Measurements from ENCODE around the gene SLC9A1. TPM values are rescaled to one million over a fixed set of nuclear protein-coding genes. Genes with fewer than 3 reads are reported as not detected.

Gene SLC9A1
- total RNA-seq, 1 donor from 2014 or later, result 37.7 TPM

DNA sequence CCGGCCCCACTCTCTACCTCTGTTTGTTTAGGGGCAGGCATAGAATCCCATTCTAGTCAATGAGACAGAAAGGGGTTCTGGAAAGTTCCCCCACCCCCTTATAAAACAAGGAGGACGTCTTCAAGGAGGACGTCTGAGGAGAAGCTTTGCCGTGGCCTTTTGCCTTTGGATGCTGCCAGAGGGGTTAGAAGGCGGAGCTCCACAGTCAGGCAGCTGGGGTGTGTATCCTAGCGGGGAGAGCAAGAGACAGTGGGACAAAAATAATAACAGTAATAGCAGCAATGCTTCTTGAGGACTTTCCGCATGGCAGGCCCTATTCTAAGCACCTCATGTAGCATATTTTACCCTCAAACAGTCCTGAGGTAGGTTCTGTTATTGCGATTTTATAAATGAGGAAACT is 94.0 kb downstream of the SLC9A1 start:
- Histone ChIP-seq H3K27me3 (ENCODE audit: control insufficient read depth, insufficient read depth, low read length) (peaks cover 18% of the 10 kb centered on the region), H3K36me3 (ENCODE audit: control insufficient read depth, insufficient read depth, low read length) (no peaks in the 10 kb centered on the region), H3K4me3 (ENCODE audit: low read depth, low read length) (no peak overlapping the region)
- TF ChIP-seq CTCF (IDR thresholded peaks at IDR 0.05; ENCODE audit: insufficient read depth, low read length, poor library complexity, severe bottlenecking), result no peak
- DNase-seq (ENCODE audit: low read depth), result no peak

GRCh38 chr1:27058966-27059669 is 95.8 kb downstream of the SLC9A1 start:
- Histone ChIP-seq H3K36me3 (ENCODE audit: control insufficient read depth, insufficient read depth, low read length) (no peaks in the 10 kb centered on the region), H3K4me3 (ENCODE audit: low read depth, low read length) (no peak overlapping the region), H3K27me3 (ENCODE audit: control insufficient read depth, insufficient read depth, low read length) (peaks cover 18% of the 10 kb centered on the region)
- no peak for DNase-seq (ENCODE audit: low read depth)
- no peak for TF ChIP-seq CTCF (IDR thresholded peaks at IDR 0.05; ENCODE audit: insufficient read depth, low read length, poor library complexity, severe bottlenecking)

DNA sequence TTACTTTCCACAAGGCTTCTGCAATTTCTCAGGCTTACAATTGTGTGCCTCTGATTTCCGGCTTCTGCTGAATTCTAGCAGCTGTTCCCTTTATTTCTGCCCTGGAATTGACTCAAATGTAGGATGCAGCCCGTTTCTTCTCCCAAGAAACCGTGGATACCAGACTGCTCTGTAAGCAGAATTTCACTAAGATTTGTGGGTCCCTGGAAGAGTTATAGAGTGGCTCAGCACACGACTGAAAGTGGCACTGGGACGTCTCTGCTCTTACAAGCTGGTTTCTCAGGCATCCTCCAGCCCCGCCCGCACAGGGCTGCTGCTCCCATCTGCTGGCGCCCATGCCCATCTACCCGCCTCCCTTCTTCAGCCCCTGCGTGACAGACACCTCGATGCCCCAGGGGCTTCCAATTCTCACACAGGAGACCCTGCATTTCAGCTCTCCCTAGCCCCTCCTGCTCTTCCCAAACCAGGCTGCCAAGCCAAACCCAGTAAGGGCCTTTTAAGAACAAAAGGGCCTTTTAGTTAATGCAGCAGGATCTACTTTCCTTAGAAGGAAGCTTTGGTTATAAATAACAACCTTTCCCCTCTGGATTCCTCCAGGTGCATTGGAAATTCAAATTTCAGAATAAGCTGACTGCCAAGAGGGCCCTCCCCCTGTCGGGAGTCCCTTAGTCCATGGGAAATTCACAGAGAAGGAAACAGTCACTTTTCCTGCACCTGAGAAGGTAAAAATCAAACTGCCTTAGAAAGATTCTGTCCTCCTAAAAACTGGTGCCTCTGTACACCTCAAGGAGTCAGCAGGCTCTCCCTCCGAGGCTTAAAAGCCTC is 96.9 kb downstream of the SLC9A1 start:
- Histone ChIP-seq H3K36me3 (ENCODE audit: control insufficient read depth, insufficient read depth, low read length) (no peaks in the 10 kb centered on the region), H3K4me3 (ENCODE audit: low read depth, low read length) (no peak overlapping the region), H3K27me3 (ENCODE audit: control insufficient read depth, insufficient read depth, low read length) (peaks cover 18% of the 10 kb centered on the region)
- no peak for TF ChIP-seq CTCF (IDR thresholded peaks at IDR 0.05; ENCODE audit: insufficient read depth, low read length, poor library complexity, severe bottlenecking)
- no peak for DNase-seq (ENCODE audit: low read depth)

DNA sequence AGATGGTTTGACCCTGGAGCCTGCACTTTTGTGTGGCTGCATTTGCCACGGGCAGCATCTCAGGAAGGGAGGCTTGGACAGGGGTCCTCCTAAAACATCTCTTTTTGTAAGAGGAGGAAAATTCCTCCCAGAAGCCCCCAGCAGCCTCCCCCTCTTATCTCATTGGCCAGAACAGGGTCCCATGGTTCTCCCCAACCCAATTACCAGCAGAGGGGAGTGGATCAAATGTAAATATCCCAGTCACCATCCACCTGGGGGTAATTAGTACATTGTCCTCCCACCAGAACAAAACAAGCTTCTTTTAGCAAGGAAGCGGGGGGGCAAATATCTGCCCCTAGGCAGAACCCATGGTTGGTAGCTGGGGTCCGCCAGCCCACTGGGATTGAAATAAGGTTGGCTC is 97.5 kb downstream of the SLC9A1 start:
- Histone ChIP-seq H3K36me3 (ENCODE audit: control insufficient read depth, insufficient read depth, low read length) (no peaks in the 10 kb centered on the region), H3K27me3 (ENCODE audit: control insufficient read depth, insufficient read depth, low read length) (peaks cover 18% of the 10 kb centered on the region), H3K4me3 (ENCODE audit: low read depth, low read length) (no peak overlapping the region)
- no peak for DNase-seq (ENCODE audit: low read depth)
- TF ChIP-seq CTCF (IDR thresholded peaks at IDR 0.05; ENCODE audit: insufficient read depth, low read length, poor library complexity, severe bottlenecking), result no peak

DNA sequence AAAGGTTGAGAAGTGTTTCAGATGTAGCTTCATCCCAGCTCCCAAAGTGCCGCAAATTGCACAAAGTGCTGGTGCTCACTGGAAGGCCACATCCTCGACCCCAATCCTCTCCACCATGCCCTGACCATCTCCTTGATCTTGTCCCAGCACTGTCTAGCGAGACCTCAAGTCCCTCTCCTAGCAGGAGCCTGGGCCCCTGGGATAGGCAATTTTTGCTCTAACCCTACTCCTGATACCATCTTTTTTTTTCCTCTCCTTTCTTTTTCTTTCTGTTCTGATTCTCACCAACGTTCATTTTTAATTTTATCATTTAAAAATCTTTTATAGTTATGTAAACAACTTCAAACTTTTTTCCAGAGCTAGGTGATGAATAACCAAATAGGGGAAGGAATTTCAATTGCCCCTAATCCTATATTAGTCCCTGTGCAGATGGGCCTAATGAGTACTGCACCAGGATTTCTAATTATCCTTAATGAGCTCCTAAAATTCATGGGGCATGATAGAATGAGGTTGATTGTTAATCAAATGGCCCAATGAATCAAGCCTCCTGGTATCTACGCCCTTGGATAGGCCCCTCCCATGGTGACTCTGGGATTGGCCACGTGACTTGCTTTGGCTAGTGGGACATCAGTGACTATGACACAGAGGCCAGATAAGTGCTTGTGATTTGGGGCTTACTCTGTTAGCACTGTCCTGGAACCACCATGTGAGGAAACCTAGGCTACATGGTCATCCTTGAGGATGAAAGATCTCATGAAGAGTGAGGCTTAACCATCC is 100.8 kb downstream of the SLC9A1 start:
- Histone ChIP-seq H3K36me3 (ENCODE audit: control insufficient read depth, insufficient read depth, low read length) (no peaks in the 10 kb centered on the region), H3K27me3 (ENCODE audit: control insufficient read depth, insufficient read depth, low read length) (peaks cover 15% of the 10 kb centered on the region), H3K4me3 (ENCODE audit: low read depth, low read length) (no peak overlapping the region)
- DNase-seq (ENCODE audit: low read depth), result no peak
- no peak for TF ChIP-seq CTCF (IDR thresholded peaks at IDR 0.05; ENCODE audit: insufficient read depth, low read length, poor library complexity, severe bottlenecking)
